Ovary (tissue), 9 donors: ENCODE results near the gene HSDL1. TPM values are rescaled to one million over a fixed set of nuclear protein-coding genes. Genes with fewer than 3 reads are reported as not detected.

Source experiments
- DNase-seq, 5 donors: peaks; one replicate each; pipeline ENCODE4 v3.0.0-alpha.2; 2019 to 2020
- H3K27ac ChIP-seq, 2 donors: fragments of 200-600 bp; one replicate each; pipeline versions ENCODE4 v1.5.1 to v1.8.0; 2019 to 2022
- H3K27me3 ChIP-seq: fragments of 200-600 bp; one replicate; pipeline ENCODE4 v1.8.0; 2022
- H3K36me3 ChIP-seq: fragments of 200-600 bp; sonication (generic); one replicate; pipeline ENCODE4 v1.5.1; 2019
- H3K4me1 ChIP-seq: one replicate; pipeline ENCODE4 v1.8.1; 2013; ENCODE audit warnings: mild to moderate bottlenecking, moderate library complexity; ENCODE audit not compliant: insufficient read depth
- H3K4me3 ChIP-seq: fragments of 200-600 bp; sonication (generic); one replicate; pipeline ENCODE4 v1.5.1; 2017
- H3K9me3 ChIP-seq, 2 donors: fragments of 200-600 bp in 1 of 2; sonication (generic) in 1 of 2; one replicate each; pipeline versions ENCODE4 v1.5.1 to v1.8.1; 2013 to 2019; ENCODE audit warnings: mild to moderate bottlenecking in 1 of 2, moderate library complexity in 1 of 2
- CTCF ChIP-seq, 3 donors: fragments of 450-650 bp in 2 of 3; fragments of 200-600 bp in 1 of 3; IDR thresholded peaks; one replicate each; pipeline versions ENCODE4 v1.5.1 to v1.8.0; 2016 to 2022; ENCODE audit warnings: antibody characterized with exemption in 3 of 3, mild to moderate bottlenecking in 1 of 3
- EP300 ChIP-seq: sonication (generic); formaldehyde crosslinking; IDR thresholded peaks from one replicate; pipeline ENCODE4 v1.6.1; 2017; ENCODE audit warnings: antibody characterized with exemption
- POLR2A ChIP-seq: fragments of 450-650 bp; IDR thresholded peaks from one replicate; pipeline ENCODE4 v1.6.1; 2017; ENCODE audit warnings: antibody characterized with exemption, mild to moderate bottlenecking, moderate library complexity
- WGBS, 3 donors: extraction: QIAGEN DNeasy Blood & Tissue Kit in 1 of 3; methylation state at CpG; one replicate each; pipeline versions ENCODE4 v1.1.5 to v1.1.7; 2013 to 2017; 5-methylcytosine and 5-hydroxymethylcytosine counted together
- intact Hi-C, 4 donors: fragments of 100-400 bp; cut with DNase I; formaldehyde crosslinking; loops; one replicate each; pipeline versions ENCODE4 v1.11.0 to v1.15.1; 2022 to 2023
- polyA plus RNA-seq, 2 donors: library from polyadenylated mRNA; stranded (reverse); fragments of 200-250 nt in 1 of 2; fragments of 350-450 nt in 1 of 2; fragmentation: Illumina TruSeq in 1 of 2; extraction: RNeasy Lipid Tissue Mini Kit (QIAGEN cat#74804) in 1 of 2; gene quantifications; one replicate each; pipeline ENCODE4 v1.2.3, GENCODE V29; 2013 to 2014
- total RNA-seq, 7 donors: library from RNA; depleted of rRNA in 2 of 7; stranded (reverse); fragments of >200 nt in 2 of 7; fragmentation: NEBNext Ultra II Directional in 3 of 7; extraction: Animal tissue kit (Norgen Biotek cat#: 25700) in 3 of 7; gene quantifications; one replicate each; pipeline versions ENCODE4 v1.1.0 to v1.2.4, GENCODE V29; 2016 to 2023
- donor health status: DM: no; HTN: no; CAD: no; lungs with moderate emphysema.
- donor health status: DM: no; HTN: no; CAD: no.
- donor health status: Bipolar disorder and iron deficiency.
- donor health status: DM: yes; HTN: yes; CAD: no.
- donor health status: DM: no; HTN: no; CAD: no.
- donor health status: DM: yes; HTN: yes; CAD: no.

The HSDL1 gene
- total and polyA plus RNA-seq, 9 donors: 17.5 to 34.1 (median 27.2) TPM

- Histone ChIP-seq H3K27me3 (no peaks in the 10 kb centered on the region), H3K36me3 (no peaks in the 10 kb centered on the region), H3K9me3 (no peaks in the 10 kb centered on the region), H3K4me3 (no peak overlapping the region), H3K27ac (no peak overlapping the region), H3K4me1 (peaks cover 9% of the 10 kb centered on the region)
- intact Hi-C loops: loop anchor here in 3 of 4 donors (5.0 to 10.0 kb wide), 4 partner anchors 99 to 299 kb away; partner anchors contain the start of gene NECAB2 (in 1 of the 3)
- TF ChIP-seq EP300 (no peak), CTCF (IDR thresholded peaks at IDR 0.05) (no peak), POLR2A (no peak)
- DNase-seq: no peak
- whole genome bisulfite sequencing, 3 donors: 73 to 77% (median 74%) methylated on average over 5 of the region's 5 CpGs
Observed at GRCh38 chr16:84183572-84183875, 38.5 kb upstream of the HSDL1 start.

GRCh38 chr16:84182680-84183571 is 37.9 kb upstream of the HSDL1 start:
- no peaks in the 10 kb centered on the region for H3K27me3 ChIP-seq
- H3K4me3 ChIP-seq: no peak overlapping the region
- intact Hi-C loops: loop anchor here in 3 of 4 donors (5.0 to 10.0 kb wide), 4 partner anchors 98 to 299 kb away; partner anchors contain the start of gene NECAB2 (in 1 of the 3)
- no peaks in the 10 kb centered on the region for H3K9me3 ChIP-seq
- H3K36me3 ChIP-seq: no peaks in the 10 kb centered on the region
- DNase-seq: no peak
- no peak for TF ChIP-seq CTCF (IDR thresholded peaks at IDR 0.05)
- TF ChIP-seq POLR2A: no peak
- TF ChIP-seq EP300: no peak
- H3K27ac ChIP-seq: no peak overlapping the region
- WGBS, 3 donors: 89 to 92% (median 91%) methylated on average over 26 of the region's 26 CpGs
- H3K4me1 ChIP-seq: peaks cover 12% of the 10 kb centered on the region

- Histone ChIP-seq H3K27ac (no peak overlapping the region), H3K4me1 (peaks cover 17% of the 10 kb centered on the region), H3K36me3 (no peaks in the 10 kb centered on the region), H3K4me3 (no peak overlapping the region), H3K9me3 (no peaks in the 10 kb centered on the region), H3K27me3 (no peaks in the 10 kb centered on the region)
- intact Hi-C loops: loop anchor here in 3 of 4 donors (5.0 to 10.0 kb wide), 4 partner anchors 97 to 300 kb away; partner anchors contain the start of gene NECAB2 (in 1 of the 3)
- TF ChIP-seq POLR2A (no peak), CTCF (IDR thresholded peaks at IDR 0.05) (no peak), EP300 (no peak)
- WGBS, 3 donors: 91 to 95% (median 93%) methylated on average over 10 to 18 of the region's 18 CpGs
- DNase-seq: no peak
Observed at GRCh38 chr16:84182104-84182503, 37.1 kb upstream of the HSDL1 start.

- H3K4me3 ChIP-seq: no peak overlapping the region
- no peak for DNase-seq
- WGBS, 3 donors: 85 to 93% (median 86%) methylated on average over 40 to 41 of the region's 41 CpGs
- no peaks in the 10 kb centered on the region for H3K36me3 ChIP-seq
- H3K4me1 ChIP-seq: peaks cover 24% of the 10 kb centered on the region
- intact Hi-C loops: loop anchor here in 3 of 4 donors (5.0 to 10.0 kb wide), 4 partner anchors 97 to 301 kb away; partner anchors contain the start of gene NECAB2 (in 1 of the 3)
- no peak overlapping the region for H3K27ac ChIP-seq
- H3K27me3 ChIP-seq: no peaks in the 10 kb centered on the region
- TF ChIP-seq CTCF (IDR thresholded peaks at IDR 0.05) (no peak), EP300 (no peak), POLR2A (no peak)
- H3K9me3 ChIP-seq: no peaks in the 10 kb centered on the region
Observed at GRCh38 chr16:84181144-84181915, 36.4 kb upstream of the HSDL1 start.
